GM18873 (cell line): Measurements from ENCODE around the gene SALL1.

Experiments used
- ATAC-seq: cut with Tn5 transposase; IDR thresholded peaks from one replicate; pipeline ENCODE4 v1.9.1; 2021; ENCODE audit warnings: mild to moderate bottlenecking, moderate library complexity, moderate number of reproducible peaks; ENCODE audit not compliant: unreplicated experiment, low FRiP score

Gene SALL1

DNA sequence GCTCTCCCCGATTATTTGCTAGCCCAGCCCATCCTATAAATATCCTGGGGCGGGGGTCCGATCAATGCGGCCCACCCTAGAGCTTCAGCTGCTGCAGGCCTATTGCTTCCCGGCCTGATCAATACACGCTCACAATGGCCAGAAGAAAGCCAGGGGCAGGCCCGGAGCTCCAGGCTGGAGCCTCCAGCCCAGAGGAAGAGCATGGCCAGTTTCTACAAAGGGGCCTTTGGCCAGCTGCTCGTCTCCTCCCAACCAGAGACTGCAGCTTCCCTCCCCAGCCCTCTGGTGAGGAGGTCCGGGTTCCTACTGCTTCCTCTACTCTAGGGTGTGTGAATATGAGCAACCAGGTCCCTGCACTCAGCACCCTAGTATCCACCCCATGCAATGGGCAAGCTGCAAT is 36.7 kb downstream of the SALL1 start:
- no peak for ATAC-seq

DNA sequence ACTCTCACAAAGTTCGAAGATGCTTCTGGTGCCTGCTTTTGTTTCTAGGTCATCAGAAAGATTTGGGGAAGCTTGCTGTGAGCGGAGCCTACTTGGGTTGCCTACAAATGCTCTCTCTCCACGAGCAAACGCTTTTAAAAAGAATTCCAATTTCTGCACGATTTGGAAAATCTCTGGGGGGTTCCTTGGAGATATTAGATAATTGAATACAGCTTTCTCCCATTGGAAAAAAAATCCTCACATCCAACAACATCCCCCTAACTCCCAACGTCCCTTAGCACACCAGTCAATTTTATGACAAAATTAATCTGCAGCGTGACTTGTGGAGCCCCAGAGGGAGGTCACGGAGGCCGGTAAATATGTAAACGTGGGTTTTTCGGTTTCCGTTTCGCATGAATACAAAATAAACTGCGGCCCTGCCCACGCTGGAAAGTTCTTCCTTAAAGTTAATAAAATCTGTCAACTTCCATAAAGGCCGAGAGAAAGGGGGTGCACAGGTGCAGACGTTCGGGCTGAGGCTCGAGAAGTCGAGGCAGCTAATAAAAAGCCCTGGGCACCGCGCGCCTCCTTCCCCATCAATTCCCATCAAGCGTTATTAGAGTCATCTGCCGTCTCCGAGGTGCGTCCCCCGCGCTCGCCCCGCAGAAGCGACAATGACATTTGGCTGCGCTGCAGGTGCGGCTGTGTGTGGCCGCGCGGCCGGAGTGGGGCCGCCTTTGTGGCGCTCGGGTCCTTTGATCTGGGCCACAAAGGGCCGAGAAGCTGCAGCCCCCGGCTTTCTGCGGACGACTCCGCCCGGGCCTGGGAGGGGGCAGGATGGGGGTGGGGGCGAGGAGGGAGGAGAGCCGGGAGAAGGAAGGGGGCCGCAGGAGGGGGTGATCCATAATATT is 37.6 kb downstream of the SALL1 start:
- no peak for ATAC-seq

DNA sequence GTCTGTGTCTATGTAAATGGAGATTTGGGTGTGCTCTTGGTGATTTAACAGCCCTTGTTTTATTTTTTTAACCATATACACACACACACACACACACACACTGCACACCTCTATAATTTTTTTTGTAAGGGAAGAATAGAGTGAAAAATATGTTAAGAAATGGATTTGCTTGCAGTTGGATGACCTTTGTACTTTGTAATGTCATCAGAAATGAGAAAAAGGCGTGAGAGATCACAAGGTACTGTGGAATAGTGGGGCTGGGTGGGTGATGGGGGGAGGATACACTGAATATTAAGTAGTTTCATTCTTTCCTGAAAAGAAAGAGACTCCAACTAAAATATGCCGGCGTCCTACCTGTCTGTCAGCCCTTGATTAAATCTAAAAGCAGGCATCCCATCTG is 38.7 kb downstream of the SALL1 start:
- no peak for ATAC-seq

DNA sequence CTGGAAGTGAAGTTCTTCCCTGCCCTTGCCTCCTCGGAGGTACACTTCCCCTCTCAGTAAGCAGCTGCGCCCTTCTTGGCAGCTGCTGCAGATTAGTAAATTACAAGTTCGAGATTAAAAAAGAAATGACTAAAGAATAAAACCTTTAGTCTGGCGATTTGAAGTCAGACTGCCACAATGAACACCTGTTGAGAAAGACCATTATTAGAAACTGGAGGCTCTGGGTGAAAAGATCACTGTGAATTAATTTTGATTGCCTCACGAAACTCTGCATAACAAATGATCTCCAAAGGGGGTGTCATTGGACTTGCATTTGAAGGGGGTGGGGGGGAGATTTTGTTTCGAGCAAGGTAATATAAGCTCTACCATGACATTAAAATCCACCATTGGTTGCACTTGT is 39.3 kb downstream of the SALL1 start:
- no peak for ATAC-seq

DNA sequence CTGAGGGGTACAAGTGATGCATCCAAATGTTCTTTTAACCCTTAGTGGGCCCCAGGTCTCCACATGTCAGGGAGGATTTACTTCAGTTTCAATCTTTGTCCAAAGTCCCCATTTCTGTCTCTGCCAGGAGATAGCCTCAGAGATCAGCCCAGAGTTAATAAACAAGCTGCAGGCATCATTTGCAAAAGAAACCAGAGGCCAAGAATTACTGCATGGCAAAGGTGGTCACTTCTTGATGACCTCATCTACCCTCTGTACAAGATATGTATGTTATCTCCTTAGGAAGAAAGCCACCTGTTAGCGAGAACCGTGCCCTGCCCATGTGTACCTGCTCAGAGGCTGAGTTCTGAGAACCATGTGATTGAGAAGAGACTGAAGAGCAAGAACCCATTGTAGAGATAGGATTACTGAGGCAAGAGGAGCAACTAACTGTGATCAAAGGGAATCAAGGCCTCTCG is 40.3 kb downstream of the SALL1 start:
- no peak for ATAC-seq

DNA sequence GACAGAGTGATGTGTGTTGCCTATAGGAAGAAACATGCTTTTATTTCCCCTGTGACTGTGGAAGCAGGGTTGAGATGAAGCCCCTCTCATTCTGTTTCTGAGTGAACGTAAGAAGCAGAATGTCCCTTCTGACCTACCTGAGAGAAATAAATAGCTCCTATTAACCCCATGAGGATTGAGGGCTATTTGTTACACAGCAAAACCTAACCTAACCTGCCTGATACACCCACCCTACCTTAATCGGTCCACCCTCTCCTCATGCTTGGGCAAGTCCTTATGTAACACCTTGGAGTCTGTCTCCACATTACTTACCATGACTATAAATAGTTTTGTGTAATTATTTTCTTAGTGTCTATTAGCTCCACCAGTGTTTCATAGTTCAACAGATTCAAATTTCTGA is 41.9 kb downstream of the SALL1 start:
- no peak for ATAC-seq

DNA sequence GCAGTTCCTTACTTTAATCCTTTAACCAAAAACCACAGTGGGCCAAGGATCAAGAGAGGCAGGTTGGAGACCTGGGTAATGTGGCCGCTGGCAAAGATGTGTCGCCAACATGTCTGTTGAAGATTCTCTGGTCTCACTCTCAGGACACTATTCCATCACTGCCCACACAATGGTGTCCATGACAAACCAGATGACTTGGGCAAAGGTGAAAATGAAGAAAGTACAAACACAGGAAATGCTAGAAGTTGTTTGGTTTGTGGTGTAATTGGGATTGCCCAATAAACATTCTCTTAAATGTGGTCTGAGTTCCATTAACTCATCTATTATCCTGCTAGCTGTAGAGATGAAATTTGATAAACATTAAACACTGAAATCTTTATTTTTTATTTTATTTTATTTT is 43.3 kb downstream of the SALL1 start:
- ATAC-seq, result no peak

DNA sequence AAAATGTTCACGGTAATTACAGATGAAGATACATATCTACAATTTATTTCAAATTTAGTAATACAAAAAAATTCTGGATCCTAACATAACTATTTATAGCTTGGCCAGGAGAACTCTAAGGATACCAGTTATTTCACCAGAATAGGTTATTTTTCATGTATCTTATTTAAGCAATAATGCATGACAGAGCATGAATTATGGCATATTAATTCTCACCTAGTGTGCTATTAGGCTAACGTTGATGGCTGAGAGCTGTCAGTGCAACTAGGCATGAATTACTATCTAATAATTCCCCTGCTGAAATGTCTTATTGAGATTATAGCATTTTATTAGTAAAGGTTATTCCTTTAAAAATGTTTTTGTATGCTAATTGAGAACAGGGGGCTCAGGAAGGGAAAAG is 44.5 kb downstream of the SALL1 start:
- no peak for ATAC-seq

DNA sequence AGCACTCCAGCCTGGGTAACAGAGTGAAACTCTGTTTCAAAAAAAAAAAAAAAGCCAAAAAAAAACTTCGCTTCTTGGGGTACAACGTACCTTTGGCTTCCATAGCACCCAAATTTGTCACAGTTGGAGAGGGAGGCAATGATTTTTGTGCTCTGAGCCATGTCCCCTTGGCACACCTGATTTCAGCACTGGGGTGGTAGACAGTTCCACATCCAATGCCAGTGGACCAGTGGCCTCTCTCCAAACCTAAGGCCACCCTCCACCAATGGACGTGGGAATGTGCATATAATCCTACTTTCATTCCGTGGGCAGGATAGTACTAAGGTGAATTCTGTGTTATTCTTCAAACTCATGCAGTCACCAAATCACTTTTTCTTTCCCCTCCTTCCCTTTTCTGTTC is 47.5 kb downstream of the SALL1 start:
- no peak for ATAC-seq

DNA sequence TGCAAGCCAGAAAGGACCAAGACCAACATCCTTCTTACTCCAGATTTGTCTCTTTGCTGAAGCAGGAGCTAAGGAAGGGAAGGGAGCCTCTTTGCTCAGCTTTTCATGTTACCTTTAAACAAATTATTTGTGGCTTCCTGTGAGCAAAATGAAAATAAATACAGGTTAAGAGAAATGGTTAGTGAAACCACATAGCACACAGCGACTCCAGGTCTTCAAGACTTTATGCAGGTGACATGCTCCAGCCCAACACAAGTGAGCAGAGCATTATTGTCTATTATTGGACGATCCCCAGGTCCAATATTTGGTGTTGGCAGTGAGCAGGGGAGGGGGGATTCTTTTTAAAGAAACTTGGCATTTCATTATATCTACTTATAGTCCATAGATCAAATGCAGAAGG is 53.3 kb downstream of the SALL1 start:
- ATAC-seq, result no peak

DNA sequence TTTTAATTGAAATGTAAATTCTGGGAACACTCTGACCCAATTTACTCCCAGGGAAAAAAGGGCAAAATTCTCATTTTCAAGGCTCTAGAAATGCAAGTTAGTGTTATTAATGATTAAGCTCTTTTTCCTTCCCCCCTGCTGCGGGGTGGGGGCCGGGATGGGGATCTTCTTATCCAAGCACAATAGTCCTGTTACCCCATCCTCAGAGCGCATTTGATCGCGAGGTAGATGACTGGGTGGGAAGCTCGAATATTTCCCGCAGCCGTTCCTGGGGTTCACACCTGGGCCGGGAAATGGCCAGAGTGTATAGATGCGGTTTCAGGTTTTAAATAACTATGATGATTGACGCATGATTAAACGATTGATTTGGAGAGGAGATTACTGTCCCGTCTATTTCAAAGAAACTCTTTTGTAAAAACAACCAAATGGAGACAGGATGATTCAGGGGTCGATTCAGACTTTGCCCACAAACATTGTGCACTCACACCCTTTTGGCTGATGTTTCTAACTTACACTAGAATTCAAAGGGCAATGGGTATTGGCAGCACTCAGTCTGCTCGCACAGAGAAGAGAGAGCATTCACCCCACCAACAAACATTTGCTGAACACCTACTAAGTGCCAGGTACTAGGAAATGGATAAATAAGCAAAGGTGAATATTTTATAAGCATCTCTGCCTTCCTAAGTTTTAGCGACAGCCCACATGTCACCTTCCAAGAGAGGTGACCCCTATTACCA is 55.0 kb downstream of the SALL1 start:
- no peak for ATAC-seq

DNA sequence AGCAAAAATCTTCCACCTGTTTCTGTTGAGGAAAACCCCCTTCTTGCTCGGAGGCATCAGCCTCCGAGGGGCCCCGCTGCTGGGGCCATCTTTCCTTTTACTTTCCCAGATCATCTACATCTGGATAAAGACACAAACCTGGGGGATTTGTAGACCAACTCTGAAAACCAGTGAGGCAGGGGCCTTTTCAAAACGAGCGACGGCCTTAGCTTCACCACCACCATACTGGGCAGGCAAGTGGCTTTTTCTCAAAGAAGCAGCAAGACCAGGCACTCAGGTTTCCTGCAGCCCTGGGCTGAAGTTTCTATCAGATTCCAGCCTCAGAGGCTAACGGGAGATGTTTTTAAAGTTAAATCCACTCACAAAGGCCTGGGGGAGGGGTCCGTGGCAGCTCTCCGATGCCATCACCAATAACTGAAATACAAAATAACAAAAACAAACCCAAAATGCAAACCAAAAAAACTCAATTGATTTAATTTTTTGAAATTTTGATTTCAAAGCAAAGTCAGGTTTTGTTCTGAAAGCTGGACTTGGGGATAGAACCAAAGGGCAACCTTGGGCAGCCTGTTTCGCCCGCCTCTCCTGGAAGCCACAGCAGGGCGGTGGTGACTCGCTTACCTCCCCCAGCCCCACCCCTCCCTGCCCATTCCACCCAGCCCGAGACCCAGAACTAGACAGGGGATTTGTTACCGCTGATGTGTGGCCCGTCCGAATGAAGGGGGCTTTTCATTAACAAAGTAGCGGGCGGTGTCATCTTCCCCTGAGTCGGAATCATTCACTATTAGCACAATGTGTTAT is 55.8 kb downstream of the SALL1 start:
- ATAC-seq, result no peak

DNA sequence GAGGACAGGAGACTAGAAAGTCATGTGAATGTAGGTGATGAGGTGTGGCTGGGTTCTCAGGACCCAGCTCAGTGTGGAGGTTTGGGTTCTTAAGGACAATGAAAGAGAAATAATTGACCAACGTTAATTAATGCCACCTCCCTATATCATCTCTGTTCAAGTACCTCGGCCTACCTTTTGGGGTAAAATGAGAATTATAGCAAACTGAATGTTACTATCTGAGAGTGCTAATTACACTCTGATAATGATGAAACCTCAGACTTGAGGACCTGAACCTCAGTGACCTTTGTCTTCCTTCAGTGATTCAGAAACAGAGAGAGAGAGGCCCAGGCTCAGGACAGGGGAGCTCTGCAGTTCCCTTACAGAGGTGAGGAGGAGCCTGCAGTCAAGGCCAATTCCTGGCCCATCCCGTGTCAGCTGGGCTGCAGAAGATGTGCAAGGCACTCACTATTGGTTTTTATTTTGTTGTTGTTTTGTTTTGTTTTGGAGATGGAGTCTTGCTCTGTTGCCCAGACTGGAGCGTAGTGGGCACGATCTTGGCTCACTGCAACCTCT is 57.3 kb downstream of the SALL1 start:
- no peak for ATAC-seq
